Measurements from ENCODE around the gene MYL6B.
A peak's percentile ranks its signal among the peaks of the same experiment; 100 is the strongest.

MYL6B gene

DNA sequence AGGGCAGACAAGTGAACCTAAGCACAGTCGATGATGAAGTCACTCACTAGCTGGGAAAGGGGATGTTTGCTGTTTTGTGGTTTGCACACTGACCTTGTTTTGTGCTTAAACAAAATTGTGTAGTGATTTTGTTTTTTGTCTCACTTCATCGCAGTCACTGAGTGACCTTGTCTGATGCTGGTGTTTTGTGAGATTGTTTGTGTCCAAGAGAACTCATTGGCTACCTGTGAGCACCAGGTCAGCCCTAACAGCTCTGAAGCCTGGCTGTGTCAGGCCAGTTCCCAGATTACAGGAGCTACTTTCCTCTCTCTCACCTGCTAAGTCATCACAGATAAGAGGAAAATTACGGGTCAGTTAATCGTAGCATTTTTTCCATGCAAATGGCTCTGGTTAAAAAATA lies 28.3 kb upstream of the MYL6B start:
- FAIRE-seq: peak; percentile 30

DNA sequence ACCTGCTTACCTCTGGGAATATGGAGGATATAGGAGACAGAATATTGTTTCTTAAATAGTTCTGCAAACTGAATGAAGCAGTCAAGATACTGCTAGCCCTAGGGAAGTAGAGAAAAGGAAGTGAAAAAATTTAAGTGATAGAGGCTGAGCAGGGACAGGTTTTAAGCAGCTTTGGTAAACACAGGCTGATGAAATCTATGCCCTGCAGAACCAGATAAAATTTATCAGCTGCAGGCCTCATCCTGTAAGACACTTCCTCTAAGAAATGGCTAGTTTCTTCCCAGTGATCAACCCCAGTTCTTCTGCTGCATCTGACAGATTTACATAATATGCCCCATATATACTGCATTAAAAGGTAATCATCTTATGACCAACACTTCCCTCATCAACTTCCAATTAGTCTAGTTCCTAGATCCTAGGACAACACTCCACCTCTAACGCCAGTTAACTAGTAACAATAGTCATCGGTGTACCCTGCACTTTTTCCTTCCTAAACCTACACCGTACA lies 25.6 kb upstream of the MYL6B start:
- FAIRE-seq: no peak

DNA sequence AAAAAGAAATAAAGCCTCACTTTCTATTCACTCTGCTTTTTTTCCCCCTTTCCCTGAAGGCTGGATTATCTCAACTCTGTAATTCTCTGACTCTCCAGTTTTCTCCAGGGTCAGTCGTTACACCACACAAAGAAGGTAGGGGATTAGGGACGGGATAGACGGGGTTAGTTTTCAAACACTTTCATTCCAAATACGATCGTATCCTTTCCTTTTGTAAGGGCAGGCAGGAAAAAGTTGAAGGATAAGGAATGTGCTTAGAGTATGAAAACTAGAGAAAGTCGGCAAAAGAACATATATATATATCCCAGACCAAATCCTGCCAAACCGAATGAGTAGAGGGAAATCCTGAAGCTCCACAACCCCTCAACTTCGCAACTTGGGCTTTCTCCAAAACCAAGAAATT lies 24.9 kb upstream of the MYL6B start:
- FAIRE-seq: no peak

DNA sequence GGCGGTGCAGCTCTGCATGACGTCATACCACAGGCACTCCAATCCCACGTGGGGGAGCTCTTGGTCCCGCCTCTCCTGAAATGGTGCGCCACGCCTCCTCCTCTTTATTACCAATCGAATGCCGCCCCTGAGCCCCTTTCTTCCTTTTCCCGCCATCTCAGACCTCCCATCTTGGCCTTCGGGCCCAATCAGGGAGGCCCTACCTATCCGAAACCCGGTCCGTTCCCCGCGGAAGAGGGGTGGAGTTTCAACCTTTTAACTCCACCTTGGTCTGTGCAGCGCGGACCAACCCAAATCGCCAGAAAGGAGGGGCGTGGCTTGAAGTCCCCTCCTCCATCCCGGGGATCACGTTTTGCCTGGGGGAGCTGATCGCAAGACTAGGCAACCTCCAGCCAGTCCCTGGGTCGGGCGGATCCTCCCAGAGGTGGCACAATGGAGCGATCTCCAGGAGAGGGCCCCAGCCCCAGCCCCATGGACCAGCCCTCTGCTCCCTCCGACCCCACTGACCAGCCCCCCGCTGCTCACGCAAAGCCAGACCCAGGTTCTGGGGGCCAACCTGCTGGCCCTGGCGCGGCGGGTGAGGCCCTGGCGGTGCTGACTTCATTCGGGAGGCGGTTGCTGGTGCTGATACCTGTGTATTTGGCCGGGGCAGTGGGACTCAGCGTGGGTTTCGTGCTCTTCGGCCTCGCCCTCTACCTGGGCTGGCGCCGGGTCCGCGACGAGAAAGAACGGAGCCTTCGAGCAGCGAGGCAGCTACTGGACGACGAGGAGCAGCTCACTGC lies 24.3 kb upstream of the MYL6B start, which contains the start of gene ESYT1:
Gene ESYT1, plus strand, starts transcription at position 380 of the 782 bp plus-strand sequence. Its CDS starts 53 bp downstream, at position 433.
- peak; percentile 65 for FAIRE-seq

DNA sequence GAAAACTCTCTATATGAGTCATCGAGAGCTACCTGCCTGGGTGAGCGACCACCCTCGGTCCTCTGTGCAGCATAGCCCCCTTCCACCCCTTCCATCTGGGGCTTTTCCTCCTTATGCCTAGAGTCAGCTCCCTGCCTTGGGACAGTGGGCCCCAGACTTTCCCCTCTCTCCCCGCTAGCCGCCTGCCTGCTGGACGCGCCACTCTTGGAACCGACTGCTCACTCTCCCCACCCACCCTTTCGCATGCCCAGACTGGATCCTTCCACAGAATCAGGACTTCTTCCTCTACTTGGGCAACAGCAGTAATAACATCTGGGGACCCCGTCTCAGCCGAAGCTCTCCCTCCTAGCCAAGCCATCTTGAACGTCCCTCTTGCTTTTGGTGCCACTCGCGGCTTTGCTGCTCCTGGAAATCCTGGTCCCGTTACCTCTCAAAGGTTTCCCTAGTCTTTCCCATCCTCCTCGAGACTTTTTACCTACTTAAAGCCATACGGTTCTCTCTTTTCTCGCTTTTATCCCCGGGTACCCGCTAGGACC lies 23.6 kb upstream of the MYL6B start:
- FAIRE-seq: no peak

DNA sequence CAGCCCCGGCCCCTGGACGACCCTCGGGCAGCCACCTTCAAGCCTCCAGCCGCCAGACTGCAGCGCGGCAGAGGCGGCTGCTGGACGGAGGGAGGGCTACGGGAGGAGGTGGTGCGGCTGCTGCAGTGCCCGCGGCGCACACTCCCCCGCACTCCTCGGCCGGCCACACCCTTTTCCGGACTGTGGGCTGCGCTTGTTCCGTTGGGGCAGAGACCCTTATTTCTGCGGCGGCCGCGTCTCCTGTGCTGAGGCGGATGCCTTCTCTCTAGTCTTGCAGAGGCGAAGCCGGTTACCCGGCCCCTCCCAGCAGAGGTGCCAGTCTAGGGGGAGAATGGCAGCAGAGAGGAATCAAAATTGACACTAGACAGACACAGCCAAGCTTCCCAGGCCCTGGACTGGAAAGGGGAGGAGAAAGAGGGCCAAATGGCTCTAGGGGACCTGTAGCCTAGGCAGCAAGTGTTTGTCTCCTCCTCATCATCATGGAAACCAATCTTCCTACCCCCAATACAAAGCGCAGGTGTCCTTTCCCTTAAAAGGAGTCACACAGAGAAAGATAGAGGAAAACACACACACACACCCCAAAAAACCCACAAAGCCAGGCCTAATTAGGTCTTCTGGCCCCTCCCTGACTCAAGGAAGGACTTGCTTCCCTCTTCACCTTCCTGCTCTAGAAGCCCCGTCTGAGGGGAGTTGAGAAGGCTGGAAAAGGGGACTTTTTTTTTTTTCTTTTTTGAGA lies 23.0 kb upstream of the MYL6B start:
- FAIRE-seq: no peak

DNA sequence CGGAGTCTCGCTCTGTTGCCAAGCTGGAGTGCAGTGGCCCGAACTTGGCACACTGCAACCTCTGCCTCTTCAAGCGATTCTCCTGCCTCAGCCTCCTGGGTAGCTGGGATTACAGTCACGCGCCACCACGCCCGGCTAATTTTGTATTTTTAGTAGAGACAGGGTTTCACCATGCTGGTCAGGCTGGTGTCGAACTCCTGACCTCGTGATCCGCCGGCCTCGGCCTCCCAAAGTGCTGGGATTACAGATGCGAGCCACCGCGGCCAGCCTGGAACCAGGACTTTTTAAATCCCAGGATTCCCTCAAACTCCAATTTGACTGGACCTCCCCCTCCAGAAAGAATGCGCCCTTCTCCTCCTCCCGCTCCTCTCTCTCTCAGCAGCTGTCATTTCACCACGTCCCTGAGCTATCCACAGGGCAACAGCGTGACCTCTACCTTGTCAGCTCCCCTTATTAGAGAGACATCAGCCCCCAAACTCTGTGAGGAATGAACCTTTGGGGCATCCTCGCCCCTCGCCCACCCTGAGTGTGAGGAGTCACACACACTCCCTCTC lies 22.4 kb upstream of the MYL6B start:
- FAIRE-seq: no peak

DNA sequence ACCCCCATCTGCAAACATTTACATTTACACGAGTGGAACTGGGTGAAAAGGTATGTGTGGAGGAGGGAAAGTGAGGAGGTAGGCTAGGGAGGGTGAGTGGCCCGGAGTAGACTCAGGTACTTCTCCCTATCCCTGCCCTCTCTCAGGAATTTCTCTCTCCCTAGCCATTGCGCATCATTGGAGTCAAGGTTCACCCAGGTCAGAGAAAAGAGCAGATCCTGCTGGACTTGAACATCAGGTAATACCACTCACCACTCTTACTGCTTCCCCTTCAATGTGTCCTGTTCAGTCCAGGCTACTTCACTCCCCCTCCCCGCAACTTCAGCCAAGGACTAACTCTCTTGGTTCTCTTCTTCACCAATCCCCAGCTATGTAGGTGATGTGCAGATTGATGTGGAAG lies 21.5 kb upstream of the MYL6B start:
- FAIRE-seq: no peak

DNA sequence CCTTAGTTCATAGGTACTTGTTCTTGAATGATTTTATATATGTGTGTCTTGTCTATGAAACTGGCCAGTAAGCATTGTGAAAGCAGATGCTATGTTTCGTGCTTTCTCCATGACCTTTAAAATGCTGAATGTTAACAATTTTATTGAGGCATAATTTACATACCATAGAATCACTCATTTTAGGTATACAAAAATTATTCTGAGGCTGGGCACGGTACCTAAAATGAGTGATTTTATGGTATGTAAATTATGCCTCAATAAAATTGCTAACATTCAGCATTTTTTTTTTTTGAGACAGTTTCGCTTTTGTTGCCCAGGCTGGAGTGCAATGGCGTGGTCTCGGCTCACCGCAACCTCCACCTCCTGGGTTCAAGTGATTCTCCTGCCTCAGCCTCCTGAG lies 17.5 kb upstream of the MYL6B start:
- no peak for FAIRE-seq

DNA sequence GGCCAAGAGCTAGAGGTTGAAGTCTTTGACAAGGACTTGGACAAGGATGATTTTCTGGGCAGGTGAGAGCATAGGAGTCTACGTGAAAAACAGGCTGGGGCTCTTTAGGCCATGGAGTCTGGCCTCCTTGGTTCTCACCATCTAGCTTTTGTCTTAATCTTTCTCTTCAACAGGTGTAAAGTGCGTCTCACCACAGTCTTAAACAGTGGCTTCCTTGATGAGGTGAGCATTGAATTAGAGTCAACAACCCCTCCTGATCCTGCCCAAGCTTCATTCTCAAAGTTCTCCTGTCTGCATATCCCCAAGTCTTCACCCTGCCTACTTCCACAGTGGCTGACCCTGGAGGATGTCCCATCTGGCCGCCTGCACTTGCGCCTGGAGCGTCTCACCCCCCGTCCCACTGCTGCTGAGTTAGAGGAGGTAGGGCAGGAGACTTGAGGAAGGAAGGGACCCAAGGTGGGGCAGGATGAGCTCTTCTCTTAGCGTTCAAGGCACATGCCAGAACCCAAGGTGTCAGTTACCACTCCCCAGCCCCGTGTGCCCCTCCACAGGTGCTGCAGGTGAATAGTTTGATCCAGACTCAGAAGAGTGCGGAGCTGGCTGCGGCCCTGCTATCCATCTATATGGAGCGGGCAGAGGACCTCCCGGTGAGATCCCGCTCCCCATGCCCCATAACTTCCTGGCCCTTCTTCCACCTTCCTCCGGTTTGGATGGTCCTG lies 14.4 kb upstream of the MYL6B start:
- no peak for FAIRE-seq

DNA sequence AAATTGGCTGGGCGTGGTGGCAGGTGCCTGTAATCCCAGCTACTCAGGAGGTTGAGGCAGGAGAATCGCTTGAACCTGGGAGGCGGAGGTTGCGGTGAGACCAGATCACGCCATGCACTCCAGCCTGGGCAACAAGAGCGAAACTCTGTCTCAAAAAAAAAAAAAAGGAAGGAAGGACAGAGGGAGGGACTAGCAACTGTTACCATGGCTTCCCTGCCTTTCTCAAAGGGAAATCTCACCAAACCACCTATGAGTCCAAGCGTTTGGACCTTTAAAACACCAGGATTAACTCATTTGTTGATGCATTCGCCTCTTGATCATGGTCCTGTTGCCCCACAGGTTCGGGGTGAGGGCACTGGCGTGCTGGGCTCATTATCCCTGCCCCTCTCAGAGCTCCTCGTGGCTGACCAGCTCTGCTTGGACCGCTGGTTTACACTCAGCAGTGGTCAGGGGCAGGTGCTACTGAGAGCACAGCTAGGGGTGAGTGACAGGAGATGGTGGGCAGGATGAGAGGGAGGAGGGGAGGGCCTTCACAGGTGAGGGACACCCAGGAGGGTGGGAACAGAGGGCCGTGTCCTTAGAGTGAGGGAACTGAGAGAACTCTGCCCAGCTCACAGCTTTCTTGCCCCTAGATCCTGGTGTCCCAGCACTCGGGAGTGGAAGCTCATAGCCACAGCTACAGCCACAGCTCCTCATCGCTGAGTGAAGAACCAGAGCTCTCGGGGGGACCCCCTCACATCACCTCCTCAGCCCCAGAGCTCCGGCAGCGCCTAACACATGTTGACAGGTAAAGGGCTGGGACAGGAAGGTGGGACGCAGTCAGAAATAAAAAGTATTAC lies 10.2 kb upstream of the MYL6B start:
- no peak for FAIRE-seq

DNA sequence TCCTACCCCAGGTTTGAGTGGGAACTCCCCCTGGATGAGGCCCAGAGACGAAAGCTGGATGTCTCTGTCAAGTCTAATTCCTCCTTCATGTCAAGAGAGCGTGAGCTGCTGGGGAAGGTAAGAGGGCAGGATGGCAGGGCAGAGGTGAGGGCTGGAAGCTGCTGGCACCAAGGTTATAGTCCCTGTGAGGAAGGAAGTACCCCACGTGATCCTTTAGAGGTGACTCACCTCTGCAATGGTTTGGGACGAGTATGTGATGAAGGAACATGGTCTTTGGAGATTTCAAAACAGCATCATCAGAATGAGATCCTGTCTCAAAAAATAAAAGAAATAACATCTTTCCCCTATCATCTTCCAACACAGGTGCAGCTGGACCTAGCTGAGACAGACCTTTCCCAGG lies 9.2 kb upstream of the MYL6B start:
- no peak for FAIRE-seq

DNA sequence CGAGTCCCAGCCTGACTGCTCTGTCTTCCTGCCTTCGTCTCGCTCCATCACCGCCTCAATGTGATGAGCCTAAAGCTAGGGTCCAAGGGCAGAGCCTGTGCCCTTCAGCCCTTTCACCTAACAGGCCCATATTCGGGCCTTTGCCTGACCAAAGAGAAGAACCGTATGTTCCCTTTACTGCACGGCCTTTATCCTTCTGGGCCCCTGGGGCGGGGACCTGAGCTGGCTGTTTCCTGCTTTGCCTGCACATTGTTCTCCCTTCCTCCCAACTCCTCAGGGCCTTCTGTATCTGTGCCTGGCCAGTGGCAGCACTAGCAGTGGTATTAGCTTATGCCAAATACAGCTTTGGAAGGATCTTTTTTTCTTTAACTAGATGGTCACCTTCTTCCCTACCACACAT lies 8.5 kb upstream of the MYL6B start:
- FAIRE-seq: no peak

DNA sequence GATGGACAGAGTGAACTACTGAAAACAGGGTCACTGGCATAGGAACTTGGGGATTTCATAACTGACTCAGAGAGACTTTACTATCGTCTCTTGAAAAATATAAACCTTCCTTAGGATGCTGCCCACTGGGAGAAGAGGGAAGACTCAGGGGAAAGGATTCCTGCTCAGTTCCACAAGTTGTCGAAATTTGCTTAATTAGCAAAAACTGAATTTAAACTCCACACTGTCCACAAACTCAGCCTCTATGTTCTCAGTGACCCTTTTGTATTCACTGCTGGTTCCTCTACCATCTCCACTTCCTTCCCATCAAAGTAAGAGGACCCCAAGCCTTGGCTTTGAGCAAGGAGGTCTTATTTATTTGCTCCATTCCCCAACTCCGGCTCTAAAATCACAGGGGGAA lies 7.2 kb upstream of the MYL6B start:
- FAIRE-seq: no peak

DNA sequence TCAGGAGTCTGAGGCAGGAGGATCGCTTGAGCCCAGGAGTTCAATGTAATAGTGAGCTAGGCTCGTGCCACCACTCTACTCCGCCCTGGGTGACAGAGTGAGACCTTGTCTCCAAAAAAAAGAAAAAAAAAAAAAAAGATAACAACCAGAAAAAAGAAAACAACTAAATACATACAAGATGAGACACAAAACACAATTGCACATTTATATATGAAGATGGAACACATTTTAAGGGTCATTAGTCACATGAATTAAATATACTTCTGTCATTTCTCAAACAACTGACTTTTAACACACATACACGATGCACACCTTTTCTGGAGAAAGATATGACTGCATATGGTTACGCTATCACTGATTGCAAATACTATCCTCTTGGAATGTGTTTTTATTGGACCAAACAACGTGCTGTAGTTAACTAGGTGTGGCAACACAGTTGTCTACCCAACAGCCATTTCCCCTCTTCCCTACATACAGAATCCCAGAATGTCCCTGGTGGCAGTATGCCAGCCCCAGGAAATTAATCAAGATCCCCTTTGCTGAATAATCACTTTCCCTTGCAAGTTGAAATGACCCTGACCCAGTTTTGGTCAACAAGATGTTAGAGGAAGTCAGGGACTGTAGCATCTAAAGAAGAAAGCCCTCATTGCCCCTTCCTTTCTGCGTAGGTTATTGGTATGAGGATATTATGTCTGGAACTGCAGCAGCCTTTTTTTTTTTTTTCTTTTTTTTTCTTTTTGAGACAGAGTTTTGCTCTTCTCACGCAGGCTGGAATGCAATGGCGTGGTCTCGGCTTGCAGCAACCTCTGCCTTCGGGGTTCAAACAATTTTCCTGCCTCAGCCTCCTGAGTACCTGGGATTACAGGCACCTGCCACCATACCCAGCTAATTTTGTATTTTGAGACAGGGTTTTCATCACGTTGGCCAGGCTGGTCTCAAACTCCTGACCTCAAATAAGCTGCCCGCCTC lies 5.6 kb upstream of the MYL6B start:
- FAIRE-seq: no peak

DNA sequence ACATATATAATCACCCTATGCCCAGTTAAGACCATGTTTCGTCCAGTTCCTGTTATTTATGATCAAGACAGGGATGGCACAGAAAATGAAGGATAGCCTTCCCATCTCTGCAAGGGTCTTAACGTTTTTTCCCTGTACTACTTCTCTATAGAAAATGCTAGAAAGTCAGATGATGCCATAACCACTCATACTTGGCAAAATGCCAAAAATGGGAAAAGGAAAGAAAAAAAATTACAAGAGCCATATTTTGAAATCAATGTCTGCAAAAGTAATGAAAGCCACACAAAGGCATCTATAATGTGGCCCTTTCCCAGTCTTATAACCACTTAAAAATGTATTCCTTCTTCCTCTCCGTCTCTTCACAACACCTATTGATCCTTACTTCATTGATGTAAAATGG lies 1.8 kb upstream of the MYL6B start:
- peak; percentile 13 for FAIRE-seq

DNA sequence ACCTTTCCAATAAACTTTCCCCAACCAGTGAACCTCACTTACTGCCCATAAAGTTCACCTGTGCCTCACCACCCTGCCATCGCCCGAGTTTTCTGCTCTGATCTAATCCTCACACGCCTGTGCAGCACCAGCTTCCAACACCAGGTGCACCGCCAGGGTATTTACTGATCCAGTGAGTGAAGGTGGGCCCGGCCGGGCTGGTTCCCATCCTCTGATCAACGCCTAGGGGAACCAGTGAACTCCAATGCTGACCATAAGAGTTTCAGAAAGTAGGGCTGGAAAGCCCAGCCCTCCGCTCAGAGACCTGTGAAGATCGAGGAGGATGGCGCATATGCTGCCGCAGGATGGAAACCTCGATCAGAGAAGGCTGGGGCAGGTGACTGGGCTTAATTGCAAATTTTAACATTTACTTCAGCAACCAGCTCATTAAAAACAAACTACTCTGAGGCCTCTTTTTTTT lies 685 bp upstream of the MYL6B start:
- FAIRE-seq: no peak

DNA sequence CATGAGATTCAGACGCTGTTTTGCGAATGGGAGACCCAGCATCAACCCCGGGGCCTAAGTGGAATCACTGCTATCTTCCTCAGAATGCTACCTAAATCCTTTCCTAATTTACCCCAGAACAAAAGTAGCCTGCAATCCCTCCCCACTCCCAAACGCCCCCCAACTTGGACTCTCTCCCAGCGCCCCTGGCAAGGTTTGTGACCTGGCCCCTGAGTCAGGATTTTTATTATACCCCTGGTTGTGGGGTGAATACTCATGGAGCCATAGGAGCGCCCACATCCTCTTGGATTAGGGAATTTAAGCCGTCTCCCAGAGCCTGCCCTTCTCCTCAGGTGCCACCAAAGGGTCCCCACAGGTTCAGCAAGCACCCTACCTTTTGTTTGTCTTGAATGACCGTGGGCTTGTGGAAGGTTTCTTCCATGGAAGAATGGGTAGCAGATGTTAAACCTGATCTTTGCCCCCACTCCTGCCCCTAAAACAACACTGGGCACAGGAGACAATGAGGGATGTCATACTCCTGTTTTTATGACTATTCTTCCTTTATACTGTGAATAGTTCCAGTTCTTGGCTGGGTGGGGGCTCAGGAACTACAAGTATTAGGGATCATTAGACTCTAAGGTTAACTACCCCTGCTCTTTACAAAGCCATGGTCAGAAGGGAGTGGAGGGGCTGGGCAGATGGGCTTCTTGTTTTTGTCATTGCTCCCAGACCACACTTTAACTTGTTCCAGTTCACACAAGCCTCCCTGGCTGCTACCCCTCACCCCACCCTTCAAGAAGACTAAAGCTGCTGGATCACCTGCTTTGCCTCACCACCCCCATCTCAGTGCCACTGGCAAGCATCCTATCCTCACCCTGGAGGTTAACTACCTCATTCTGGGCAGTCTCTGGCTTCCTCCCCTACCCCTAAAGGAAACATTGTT lies 630 bp downstream of the MYL6B start:
- FAIRE-seq: no peak

DNA sequence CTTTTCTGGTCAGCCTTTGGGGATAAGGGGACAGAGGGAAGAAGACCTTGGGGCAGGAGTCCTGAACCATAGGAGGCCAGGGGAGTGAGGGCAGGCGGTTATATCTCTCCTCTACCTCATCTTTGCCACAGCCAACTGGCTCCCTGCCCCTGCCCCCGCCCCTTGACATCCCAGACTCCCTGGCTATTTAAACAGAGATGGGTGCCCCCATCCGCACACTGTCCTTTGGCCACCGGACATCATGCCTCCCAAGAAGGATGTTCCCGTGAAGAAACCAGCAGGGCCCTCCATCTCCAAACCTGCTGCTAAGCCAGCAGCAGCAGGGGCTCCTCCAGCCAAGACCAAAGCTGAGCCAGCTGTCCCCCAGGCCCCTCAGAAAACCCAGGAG lies 1.3 kb downstream of the MYL6B start:
- no peak for FAIRE-seq

Measured in islet of Langerhans (tissue), 1 donor.